K562 (cell line): ENCODE results near the gene LHPP. TPM values are rescaled to one million over a fixed set of nuclear protein-coding genes. Genes with fewer than 3 reads are reported as not detected.

Source experiments
- ATAC-seq: fragments of 200-7000 bp; cut with Tn5 transposase; 3 replicates; pipeline ENCODE4 v1.9.1; 2020; ENCODE audit warnings: moderate library complexity
- BruUV-seq: library from RNA; stranded (reverse); fragments of 400-500 nt; replicated peaks from 2 replicates; lab custom pipeline; 2021; lab: Mats Ljungman, UMichigan
- CTCF ChIA-PET: fragments of 300-600 bp; formaldehyde crosslinking; extraction: SDS; loops from one replicate; lab custom pipeline; 2021; ENCODE audit warnings: low intra/inter-chr PET ratio; lab: Yijun Ruan, JAX
- POLR2A ChIA-PET: fragments of 300-600, 350-650 bp; sonication (Branson Sonifier 250); formaldehyde crosslinking; extraction: SDS; loops from one replicate; lab custom pipeline; 2021; ENCODE audit warnings: antibody characterized with exemption, inconsistent platforms; lab: Yijun Ruan, JAX
- DNase-seq, 4 experiments: peaks; one replicate each; pipeline versions ENCODE4 v3.0.0 to v3.0.0-alpha.2; 2011 to 2018; ENCODE audit warnings: low spot score in 3 of 4, mixed read lengths in 3 of 4; ENCODE audit errors: extremely low read depth in 1 of 4
- FAIRE-seq: peaks from 2 replicates; lab custom pipeline; 2011; peaks lifted over from hg19 to GRCh38; lab: Jason Lieb, UNC
- H2AFZ ChIP-seq: 2 replicates; pipeline ENCODE4 v1.6.0; 2011; ENCODE audit warnings: low read depth, low read length, control low read depth, inconsistent platforms
- H3K27ac ChIP-seq: fragments of 200-600 bp; 3 replicates; pipeline ENCODE4 v1.8.0; 2011; ENCODE audit warnings: low read depth, mild to moderate bottlenecking, control low read depth, inconsistent platforms, low read length, moderate library complexity, mixed read lengths; ENCODE audit errors: extremely low read depth
- H3K27me3 ChIP-seq, 2 experiments: fragments of 300-600 bp in 1 of 2; 2 replicates in 1 of 2; 3 replicates in 1 of 2; pipeline versions ENCODE4 v1.6.0 to v1.8.0; 2011; ENCODE audit warnings: inconsistent platforms in 2 of 2, low read length in 2 of 2, mild to moderate bottlenecking in 1 of 2, mixed read lengths in 1 of 2, moderate library complexity in 1 of 2; ENCODE audit not compliant: control insufficient read depth in 2 of 2, insufficient read depth in 2 of 2
- H3K36me3 ChIP-seq: fragments of 300-600 bp; 3 replicates; pipeline ENCODE4 v1.8.0; 2011; ENCODE audit warnings: mild to moderate bottlenecking, low read length, inconsistent platforms; ENCODE audit not compliant: control insufficient read depth, insufficient read depth
- H3K4me1 ChIP-seq, 2 experiments: fragments of 200-600 bp in 1 of 2; replicated peaks in 1 of 2; 2 replicates in 1 of 2; 3 replicates in 1 of 2; pipeline versions ENCODE4 v1.5.1 to v1.8.0; 2011; ENCODE audit warnings: inconsistent platforms in 2 of 2, low read length in 2 of 2, mild to moderate bottlenecking in 1 of 2, mixed read lengths in 1 of 2, moderate library complexity in 1 of 2; ENCODE audit not compliant: control insufficient read depth in 2 of 2, insufficient read depth in 2 of 2
- H3K4me2 ChIP-seq: 2 replicates; pipeline ENCODE4 v1.6.1; 2011; ENCODE audit warnings: low read length, control low read depth, inconsistent platforms, mixed read lengths; ENCODE audit not compliant: insufficient read depth
- H3K4me3 ChIP-seq: fragments of 200-600 bp; sonication (generic), shearing (Covaris generic); 2 replicates; pipeline ENCODE4 v1.5.1; 2016; ENCODE audit warnings: control low read depth, inconsistent platforms
- H3K79me2 ChIP-seq: fragments of 200-600 bp; 3 replicates; pipeline ENCODE4 v1.8.0; 2011; ENCODE audit warnings: low read length, inconsistent platforms; ENCODE audit not compliant: control insufficient read depth, insufficient read depth
- H3K9ac ChIP-seq, 2 experiments: 2 replicates each; pipeline versions ENCODE4 v1.6.0 to v1.6.1; 2011; ENCODE audit warnings: low read depth in 2 of 2, low read length in 2 of 2, control low read depth in 1 of 2, inconsistent platforms in 1 of 2, mild to moderate bottlenecking in 1 of 2, mixed read lengths in 1 of 2; ENCODE audit not compliant: insufficient read depth in 1 of 2
- H3K9me1 ChIP-seq: one replicate; pipeline ENCODE4 v1.6.0; 2011; ENCODE audit warnings: inconsistent platforms, mild to moderate bottlenecking, low read length, moderate library complexity; ENCODE audit not compliant: control insufficient read depth, insufficient read depth
- H3K9me3 ChIP-seq: replicated peaks from 2 replicates; pipeline ENCODE4 v1.5.1; 2011; ENCODE audit warnings: low read depth, low read length, inconsistent platforms; ENCODE audit not compliant: control insufficient read depth, insufficient read depth
- H4K20me1 ChIP-seq: replicated peaks from 2 replicates; pipeline ENCODE4 v1.6.1; 2011; ENCODE audit warnings: low read length, inconsistent platforms, mixed read lengths; ENCODE audit not compliant: control insufficient read depth, insufficient read depth
- CCNT2 ChIP-seq: IDR thresholded peaks from 2 replicates; pipeline ENCODE4 v1.6.1; 2011; ENCODE audit warnings: borderline replicate concordance, low read depth, mild to moderate bottlenecking, moderate library complexity, mixed read lengths, low read length; ENCODE audit not compliant: insufficient read length; ENCODE audit errors: extremely low read depth
- EHMT2 ChIP-seq: fragments of 450-650 bp; IDR thresholded peaks from 2 replicates; pipeline ENCODE4 v1.6.1; 2018; ENCODE audit warnings: antibody characterized with exemption
- GTF3C2 ChIP-seq: IDR thresholded peaks from 3 replicates; pipeline ENCODE4 v1.6.1; 2011; ENCODE audit warnings: borderline replicate concordance, mild to moderate bottlenecking, moderate library complexity; ENCODE audit not compliant: insufficient read length; ENCODE audit errors: extremely low read depth
- HNRNPLL ChIP-seq: fragments of 200-400 bp; formaldehyde crosslinking; IDR thresholded peaks from 2 replicates; pipeline ENCODE4 v1.6.1; 2017; ENCODE audit warnings: low read length, low read depth, mild to moderate bottlenecking; ENCODE audit not compliant: poor library complexity, severe bottlenecking
- L3MBTL2 ChIP-seq: fragments of 450-650 bp; IDR thresholded peaks from 2 replicates; pipeline ENCODE4 v1.6.1; 2016; ENCODE audit warnings: mild to moderate bottlenecking, moderate library complexity
- MTF1 ChIP-seq: fragments of 250-450 bp; sonication (Bioruptor Pico); IDR thresholded peaks from 2 replicates; pipeline ENCODE4 v1.9.0; 2021; ENCODE audit warnings: moderate library complexity, mild to moderate bottlenecking, inconsistent platforms, borderline replicate concordance
- PHB ChIP-seq: fragments of 250-450 bp; sonication (Bioruptor Pico); IDR thresholded peaks from 2 replicates; pipeline ENCODE4 v1.5.0; 2021
- TBL1XR1 ChIP-seq, 2 experiments: IDR thresholded peaks; 2 replicates each; pipeline ENCODE4 v1.6.1; 2012; ENCODE audit warnings: improper control_type of control experiment in 2 of 2, low read length in 2 of 2, mild to moderate bottlenecking in 1 of 2
- ZC3H8 ChIP-seq: fragments of 450-650 bp; IDR thresholded peaks from 2 replicates; pipeline ENCODE4 v1.6.1; 2017
- ZNF699 ChIP-seq: fragments of 250-450 bp; sonication (Bioruptor Pico); IDR thresholded peaks from 2 replicates; pipeline ENCODE4 v1.8.0; 2021; ENCODE audit warnings: mild to moderate bottlenecking, moderate library complexity; ENCODE audit not compliant: insufficient replicate concordance
- ZNF764 ChIP-seq: fragments of 250-450 bp; sonication (Bioruptor Pico); IDR thresholded peaks from 2 replicates; pipeline ENCODE4 v1.4.0; 2020; ENCODE audit warnings: low read depth, mild to moderate bottlenecking, moderate library complexity
- WGBS: fragments of 100-300 bp; shearing (Covaris generic); methylation state at CpG from one replicate; pipeline ENCODE4 v1.1.6; 2016; ENCODE audit warnings: low coverage, mixed read lengths; ENCODE audit not compliant: insufficient coverage; ENCODE audit errors: missing lambda C conversion rate; 5-methylcytosine and 5-hydroxymethylcytosine counted together
- in situ Hi-C: fragments of 300-500 bp; cut with MboI; formaldehyde crosslinking; loops from 4 replicates; pipeline ENCODE4 v1.15.0; 2018; ENCODE audit warnings: inconsistent platforms, mixed read lengths
- intact Hi-C: fragments of 100-400 bp; cut with micrococcal nuclease; formaldehyde crosslinking; loops from 2 replicates; pipeline ENCODE4 v1.14.2; 2022
- polyA plus RNA-seq, 8 experiments: library from polyadenylated mRNA; depleted of rRNA in 4 of 8; stranded (reverse) in 5 of 8; unstranded in 3 of 8; fragments of >200 nt; fragmentation: Nextera tagmentation in 2 of 8; fragmentation: Illumina TruSeq in 1 of 8; extraction: Ambion mirVana in 2 of 8; extraction: Trizol in 1 of 8; gene quantifications; 2 replicates each; pipeline versions ENCODE4 v1.2.1 to v1.2.3, GENCODE V29; 2011 to 2014; ENCODE audit warnings: inconsistent platforms in 1 of 8, missing spikeins in 1 of 8
- total RNA-seq, 7 experiments: library from RNA; depleted of rRNA in 6 of 7; stranded (reverse); fragments of >200 nt in 6 of 7; fragmentation: Illumina TruSeq in 2 of 7; extraction: Trizol in 2 of 7; gene quantifications; 2 replicates each; pipeline versions ENCODE4 v1.2.1 to v1.2.3, GENCODE V29; 2011 to 2021; ENCODE audit warnings: low replicate concordance in 1 of 7
- TF ChIP-seq, protein P1 (sequence below): fragments of 250-450 bp; sonication (Bioruptor Pico); IDR thresholded peaks from 2 replicates; pipeline ENCODE4 v1.9.0; 2021; ENCODE audit warnings: mild to moderate bottlenecking
- TF ChIP-seq, protein P2 (sequence below): sonication (generic); formaldehyde crosslinking; IDR thresholded peaks from 2 replicates; pipeline ENCODE4 v1.5.0; 2020; ENCODE audit warnings: missing genetic modification reagents
- TF ChIP-seq, protein P3 (sequence below): fragments of 250-450 bp; sonication (Bioruptor Pico); IDR thresholded peaks from 2 replicates; pipeline ENCODE4 v1.4.0; 2020; ENCODE audit warnings: mild to moderate bottlenecking, moderate library complexity

Gene LHPP
- total and polyA plus RNA-seq, 9 of the 15 experiments (the other 6 are each of a cell fraction or from before 2014, with no cell fraction given): 0.34 to 7.4 (median 3.0) TPM

- intact Hi-C loops: no loop called here
- no peak for TF ChIP-seq ZNF699
- TF ChIP-seq CCNT2: no peak
- no peak for TF ChIP-seq MTF1 (CRISPR knock-in tag)
- no peak for TF ChIP-seq L3MBTL2
- TF ChIP-seq HNRNPLL: no peak
- TF ChIP-seq, protein P1, sequence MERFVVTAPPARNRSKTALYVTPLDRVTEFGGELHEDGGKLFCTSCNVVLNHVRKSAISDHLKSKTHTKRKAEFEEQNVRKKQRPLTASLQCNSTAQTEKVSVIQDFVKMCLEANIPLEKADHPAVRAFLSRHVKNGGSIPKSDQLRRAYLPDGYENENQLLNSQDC (CRISPR knock-in tag): no peak
- TF ChIP-seq PHB (CRISPR knock-in tag): no peak
- no peak for TF ChIP-seq EHMT2
- no peak for TF ChIP-seq TBL1XR1 (IDR thresholded peaks at IDR 0.05; ENCODE audit: low read length in 2 of 2)
- TF ChIP-seq GTF3C2: no peak
- TF ChIP-seq, protein P2, sequence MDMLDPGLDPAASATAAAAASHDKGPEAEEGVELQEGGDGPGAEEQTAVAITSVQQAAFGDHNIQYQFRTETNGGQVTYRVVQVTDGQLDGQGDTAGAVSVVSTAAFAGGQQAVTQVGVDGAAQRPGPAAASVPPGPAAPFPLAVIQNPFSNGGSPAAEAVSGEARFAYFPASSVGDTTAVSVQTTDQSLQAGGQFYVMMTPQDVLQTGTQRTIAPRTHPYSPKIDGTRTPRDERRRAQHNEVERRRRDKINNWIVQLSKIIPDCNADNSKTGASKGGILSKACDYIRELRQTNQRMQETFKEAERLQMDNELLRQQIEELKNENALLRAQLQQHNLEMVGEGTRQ: no peak
- TF ChIP-seq ZNF764 (CRISPR knock-in tag): no peak
- TF ChIP-seq, protein P3, sequence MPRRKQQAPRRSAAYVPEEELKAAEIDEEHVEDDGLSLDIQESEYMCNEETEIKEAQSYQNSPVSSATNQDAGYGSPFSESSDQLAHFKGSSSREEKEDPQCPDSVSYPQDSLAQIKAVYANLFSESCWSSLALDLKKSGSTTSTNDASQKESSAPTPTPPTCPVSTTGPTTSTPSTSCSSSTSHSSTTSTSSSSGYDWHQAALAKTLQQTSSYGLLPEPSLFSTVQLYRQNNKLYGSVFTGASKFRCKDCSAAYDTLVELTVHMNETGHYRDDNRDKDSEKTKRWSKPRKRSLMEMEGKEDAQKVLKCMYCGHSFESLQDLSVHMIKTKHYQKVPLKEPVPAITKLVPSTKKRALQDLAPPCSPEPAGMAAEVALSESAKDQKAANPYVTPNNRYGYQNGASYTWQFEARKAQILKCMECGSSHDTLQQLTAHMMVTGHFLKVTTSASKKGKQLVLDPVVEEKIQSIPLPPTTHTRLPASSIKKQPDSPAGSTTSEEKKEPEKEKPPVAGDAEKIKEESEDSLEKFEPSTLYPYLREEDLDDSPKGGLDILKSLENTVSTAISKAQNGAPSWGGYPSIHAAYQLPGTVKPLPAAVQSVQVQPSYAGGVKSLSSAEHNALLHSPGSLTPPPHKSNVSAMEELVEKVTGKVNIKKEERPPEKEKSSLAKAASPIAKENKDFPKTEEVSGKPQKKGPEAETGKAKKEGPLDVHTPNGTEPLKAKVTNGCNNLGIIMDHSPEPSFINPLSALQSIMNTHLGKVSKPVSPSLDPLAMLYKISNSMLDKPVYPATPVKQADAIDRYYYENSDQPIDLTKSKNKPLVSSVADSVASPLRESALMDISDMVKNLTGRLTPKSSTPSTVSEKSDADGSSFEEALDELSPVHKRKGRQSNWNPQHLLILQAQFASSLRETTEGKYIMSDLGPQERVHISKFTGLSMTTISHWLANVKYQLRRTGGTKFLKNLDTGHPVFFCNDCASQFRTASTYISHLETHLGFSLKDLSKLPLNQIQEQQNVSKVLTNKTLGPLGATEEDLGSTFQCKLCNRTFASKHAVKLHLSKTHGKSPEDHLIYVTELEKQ (CRISPR knock-in tag): no peak
- TF ChIP-seq ZC3H8: no peak
- ATAC-seq (no peak), FAIRE-seq (no peak), DNase-seq (no peak)
- Histone ChIP-seq H3K27me3 (peaks cover 0 to 1% of the 10 kb centered on the region in 2 experiments; a peak in 2 of 5 replicates), H4K20me1 (peaks cover 13% of the 10 kb centered on the region), H3K36me3 (no peaks in the 10 kb centered on the region), H3K4me1 (peaks cover 6 to 24% of the 10 kb centered on the region in 2 experiments; a peak in 4 of 5 replicates), H3K27ac (no peak overlapping the region), H3K9me1 (no peaks in the 10 kb centered on the region), H3K4me2 (no peak overlapping the region), H3K4me3 (no peak overlapping the region), H3K9me3 (no peaks in the 10 kb centered on the region), H3K79me2 (no peaks in the 10 kb centered on the region), H3K9ac (no peak overlapping the region), H2AFZ (no peak overlapping the region)
- CTCF ChIA-PET: no interaction called here
- 20% methylated on average over 2 of the region's 6 CpGs for WGBS
- POLR2A ChIA-PET: no interaction called here
- no TSS peak for BruUV-seq
- in situ Hi-C loops: no loop called here
Observed at GRCh38 chr10:124598196-124598595, 136.6 kb downstream of the LHPP start.
